Calu3 (cell line): ENCODE data around the gene ANKFY1. TPM values are rescaled to one million over a fixed set of nuclear protein-coding genes. Genes with fewer than 3 reads are reported as not detected.

Source experiments
- BruUV-seq: library from RNA; stranded (reverse); fragments of 400-500 nt; replicated peaks from 2 replicates; lab custom pipeline; 2021; lab: Mats Ljungman, UMichigan
- CTCF ChIA-PET: fragments of 300-600 bp; sonication (Branson Sonifier 250); formaldehyde crosslinking; loops from one replicate; lab custom pipeline; 2022; ENCODE audit warnings: antibody characterized with exemption; lab: Charles Lee
- DNase-seq: peaks from one replicate; pipeline ENCODE4 v3.0.0; 2022
- H3K27ac Mint-ChIP-seq: one replicate; pipeline ENCODE4 v1.8.0; 2022; ENCODE audit warnings: mixed read lengths; ENCODE audit not compliant: unreplicated experiment
- H3K27me3 Mint-ChIP-seq: one replicate; pipeline ENCODE4 v1.8.0; 2022; ENCODE audit warnings: mixed read lengths; ENCODE audit not compliant: unreplicated experiment
- H3K36me3 Mint-ChIP-seq: one replicate; pipeline ENCODE4 v1.8.0; 2022; ENCODE audit warnings: mild to moderate bottlenecking, moderate library complexity, mixed read lengths; ENCODE audit not compliant: insufficient read depth, unreplicated experiment
- H3K4me1 Mint-ChIP-seq: one replicate; pipeline ENCODE4 v1.8.0; 2022; ENCODE audit warnings: mild to moderate bottlenecking, low read depth, mixed read lengths; ENCODE audit not compliant: unreplicated experiment
- H3K4me3 Mint-ChIP-seq: one replicate; pipeline ENCODE4 v1.8.0; 2022; ENCODE audit warnings: mild to moderate bottlenecking, low read depth, moderate library complexity, mixed read lengths; ENCODE audit not compliant: unreplicated experiment
- H3K9me3 Mint-ChIP-seq: one replicate; pipeline ENCODE4 v1.8.0; 2022; ENCODE audit warnings: low read depth, mixed read lengths; ENCODE audit not compliant: unreplicated experiment
- CTCF ChIP-seq: fragments of 200-600 bp; IDR thresholded peaks from one replicate; pipeline ENCODE4 v1.8.0; 2022; ENCODE audit warnings: antibody characterized with exemption; ENCODE audit not compliant: unreplicated experiment
- intact Hi-C: fragments of 100-400 bp; cut with micrococcal nuclease; formaldehyde crosslinking; loops from one replicate; pipeline ENCODE4 v1.10.0; 2022; ENCODE audit not compliant: unreplicated experiment
- total RNA-seq: library from RNA; stranded (reverse); gene quantifications from 2 replicates; pipeline ENCODE4 v1.2.3, GENCODE V29; 2022

Gene ANKFY1
- total RNA-seq, 1 experiment from 2014 or later: 46.8 TPM

DNA sequence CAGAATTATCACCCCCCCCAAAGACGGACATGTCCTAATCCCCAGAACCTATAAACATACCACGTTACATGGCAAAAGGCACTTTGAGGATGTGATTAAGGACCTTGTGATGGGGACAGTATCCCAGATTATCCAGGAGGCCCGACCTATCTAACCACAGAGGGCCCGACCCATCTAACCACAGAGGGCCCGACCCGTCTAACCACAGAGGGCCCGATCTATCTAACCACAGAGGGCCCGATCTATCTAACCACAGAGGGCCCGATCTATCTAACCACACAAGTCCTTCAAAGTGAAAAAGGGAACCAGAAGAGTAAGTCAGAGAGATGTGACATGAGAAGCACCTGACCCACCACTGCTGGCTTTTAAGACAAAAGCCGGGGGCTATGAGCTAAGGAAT lies 56.8 kb downstream of the ANKFY1 start:
- no peaks in the 10 kb centered on the region for H3K4me1 Mint-ChIP-seq
- H3K36me3 Mint-ChIP-seq: peaks cover 20% of the 10 kb centered on the region
- no peaks in the 10 kb centered on the region for H3K27me3 Mint-ChIP-seq
- no TSS peak for BruUV-seq
- intact Hi-C loops: no loop called here
- peak; percentile 2 for DNase-seq
- no peak overlapping the region for H3K4me3 Mint-ChIP-seq
- CTCF ChIA-PET: no interaction called here
- H3K9me3 Mint-ChIP-seq: no peaks in the 10 kb centered on the region
- no peak for TF ChIP-seq CTCF
- H3K27ac Mint-ChIP-seq: no peak overlapping the region

DNA sequence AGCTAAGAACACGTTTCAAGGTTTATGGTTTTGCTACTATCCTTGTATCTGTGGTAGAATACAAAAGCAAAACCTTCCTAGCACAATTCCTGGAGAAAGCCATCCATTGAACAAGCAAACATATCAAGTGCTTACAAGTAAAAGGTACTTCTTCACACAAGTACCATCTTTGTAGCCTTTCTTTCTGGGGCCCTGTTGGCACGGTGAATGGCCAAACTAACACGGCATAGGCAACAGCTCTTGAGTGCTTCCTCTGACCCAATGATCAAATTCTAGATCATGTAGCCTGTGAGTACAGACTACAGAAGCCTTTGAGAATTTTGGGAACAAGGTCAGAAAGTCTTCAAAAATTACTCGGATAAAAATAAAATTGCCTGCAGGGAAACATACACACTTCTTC lies 57.9 kb downstream of the ANKFY1 start:
- no TSS peak for BruUV-seq
- no peak for DNase-seq
- H3K9me3 Mint-ChIP-seq: no peaks in the 10 kb centered on the region
- no peak for TF ChIP-seq CTCF
- CTCF ChIA-PET: no interaction called here
- intact Hi-C loops: no loop called here
- no peaks in the 10 kb centered on the region for H3K27me3 Mint-ChIP-seq
- H3K27ac Mint-ChIP-seq: no peak overlapping the region
- H3K4me3 Mint-ChIP-seq: no peak overlapping the region
- H3K4me1 Mint-ChIP-seq: no peaks in the 10 kb centered on the region
- peaks cover 20% of the 10 kb centered on the region for H3K36me3 Mint-ChIP-seq

DNA sequence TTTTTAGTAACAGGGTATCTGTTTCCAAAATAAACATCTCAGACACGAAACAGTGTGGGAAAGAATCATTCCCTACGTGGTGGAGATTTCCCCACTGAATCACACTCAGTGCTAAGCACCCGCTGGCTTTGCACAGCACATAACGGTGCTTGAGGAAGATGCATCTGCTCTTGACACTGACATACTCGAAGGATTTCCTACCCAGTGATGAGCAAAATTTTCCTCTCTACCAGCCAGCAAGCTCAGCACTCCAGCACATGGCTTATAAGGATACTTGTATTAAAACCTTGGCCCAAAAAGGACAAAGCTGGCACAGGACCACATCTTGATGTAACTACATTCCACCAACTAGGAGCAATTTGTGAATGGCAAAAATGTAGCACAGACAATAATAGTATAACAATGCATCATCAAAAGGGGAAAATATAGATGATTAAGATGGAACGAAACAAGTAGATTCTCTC lies 59.0 kb downstream of the ANKFY1 start:
- no peaks in the 10 kb centered on the region for H3K4me1 Mint-ChIP-seq
- DNase-seq: no peak
- CTCF ChIA-PET: no interaction called here
- H3K9me3 Mint-ChIP-seq: no peaks in the 10 kb centered on the region
- no peak overlapping the region for H3K4me3 Mint-ChIP-seq
- no TSS peak for BruUV-seq
- intact Hi-C loops: loop anchor here (5.0 kb wide), 1 partner anchor 208 kb away; no protein-coding TSS in a partner anchor
- no peaks in the 10 kb centered on the region for H3K27me3 Mint-ChIP-seq
- no peak for TF ChIP-seq CTCF
- H3K27ac Mint-ChIP-seq: no peak overlapping the region
- peaks cover 19% of the 10 kb centered on the region for H3K36me3 Mint-ChIP-seq

GRCh38 chr17:4204190-4204589 lies 59.6 kb downstream of the ANKFY1 start:
- TF ChIP-seq CTCF: no peak
- CTCF ChIA-PET: no interaction called here
- no peaks in the 10 kb centered on the region for H3K27me3 Mint-ChIP-seq
- peaks cover 15% of the 10 kb centered on the region for H3K36me3 Mint-ChIP-seq
- intact Hi-C loops: loop anchor here (5.0 kb wide), 1 partner anchor 208 kb away; no protein-coding TSS in a partner anchor
- H3K9me3 Mint-ChIP-seq: no peaks in the 10 kb centered on the region
- H3K27ac Mint-ChIP-seq: no peak overlapping the region
- H3K4me3 Mint-ChIP-seq: no peak overlapping the region
- no peak for DNase-seq
- no peaks in the 10 kb centered on the region for H3K4me1 Mint-ChIP-seq
- BruUV-seq: no TSS peak
